ENCODE results near the gene CACNA1C. TPM values are rescaled to one million over a fixed set of nuclear protein-coding genes. Genes with fewer than 3 reads are reported as not detected.

Gene CACNA1C
- total and polyA plus RNA-seq, 2 of the 4 experiments (the other 2 are of a cell fraction) = 1.6 to 2.6 TPM

DNA sequence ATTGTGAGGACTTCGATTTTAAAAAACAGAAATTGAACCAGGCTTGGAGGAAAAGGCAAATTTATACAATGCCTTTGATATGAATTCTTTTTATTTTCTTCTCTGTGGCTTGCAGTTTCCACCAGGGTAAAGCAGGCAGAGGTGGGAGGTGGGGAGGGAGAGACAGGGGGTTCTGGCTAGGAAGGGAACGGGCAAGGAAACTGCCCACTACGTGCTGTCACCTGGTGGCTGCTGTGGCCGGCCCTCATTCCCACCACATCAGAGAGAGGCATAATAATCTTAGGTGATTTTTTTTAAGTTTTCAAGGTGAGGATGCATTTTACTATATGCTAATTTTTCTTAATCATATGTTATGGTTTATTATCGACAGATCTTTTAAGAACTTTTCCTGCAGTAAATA lies 145.8 kb downstream of the CACNA1C start:
- H3K14ac ChIP-seq (replicated peaks; ENCODE audit: low read depth, low read length) = no peak overlapping the region
- no peak overlapping the region for H3K18ac ChIP-seq (ENCODE audit: low read depth, low read length)
- peaks cover 19% of the 10 kb centered on the region; the same call in 1 of the 2 replicates for H3K9me1 ChIP-seq (ENCODE audit: insufficient read depth, low read length)
- no peak overlapping the region for H2AFZ ChIP-seq (replicated peaks; ENCODE audit: low read length, poor library complexity)
- no peak overlapping the region for H3K27ac ChIP-seq (ENCODE audit: insufficient read depth, low read length)
- H4K5ac ChIP-seq (ENCODE audit: low read depth, low read length) = no peak overlapping the region
- no peak overlapping the region for H3K23ac ChIP-seq (ENCODE audit: low read depth, low read length)
- DNase-seq (no peak), ATAC-seq (ENCODE audit: low read depth) (no peak; the same call in 1 of the 2 replicates)
- H2BK120ac ChIP-seq (ENCODE audit: low read depth, low read length) = peak overlapping the region; percentile 16; the same call in 1 of the 2 replicates
- no peaks in the 10 kb centered on the region for H3K36me3 ChIP-seq (ENCODE audit: control insufficient read depth, insufficient read depth, low read length)
- H3K4ac ChIP-seq (ENCODE audit: low read depth, low read length) = peak overlapping the region; percentile 64
- H2BK15ac ChIP-seq (ENCODE audit: low read depth, low read length) = peak overlapping the region; percentile 16; the same call in 1 of the 3 replicates
- no peak overlapping the region for H3K56ac ChIP-seq (ENCODE audit: extremely low read depth, insufficient read depth, low read length)
- intact Hi-C loops (cut with micrococcal nuclease) (no loop called here), in situ Hi-C loops (cut with MboI; ENCODE audit: low sequenced_read_pairs) (no loop called here), dilution Hi-C loops (cut with HindIII; ENCODE audit: low sequenced_read_pairs, unreplicated experiment) (no loop called here)
- H3K4me1 ChIP-seq (ENCODE audit: control insufficient read depth, insufficient read depth, low read length) = peaks cover 11% of the 10 kb centered on the region
- no peak overlapping the region for H3K4me3 ChIP-seq (ENCODE audit: insufficient read depth, low read depth, low read length)
- H3K9ac ChIP-seq (ENCODE audit: low read depth, low read length) = no peak overlapping the region
- BruUV-seq (replicated peaks) = no TSS peak
- no peak overlapping the region for H2BK5ac ChIP-seq (ENCODE audit: low read depth, low read length, poor library complexity, severe bottlenecking)
- TF ChIP-seq MAZ (IDR thresholded peaks at IDR 0.05; ENCODE audit: borderline replicate concordance, low read depth, low read length) = no peak
- TF ChIP-seq POLR2A (IDR thresholded peaks at IDR 0.05; ENCODE audit: low read depth, low read length) = no peak
- no peak for TF ChIP-seq RFX5 (IDR thresholded peaks at IDR 0.05; ENCODE audit: low read depth, low read length)
- TF ChIP-seq, protein P1, sequence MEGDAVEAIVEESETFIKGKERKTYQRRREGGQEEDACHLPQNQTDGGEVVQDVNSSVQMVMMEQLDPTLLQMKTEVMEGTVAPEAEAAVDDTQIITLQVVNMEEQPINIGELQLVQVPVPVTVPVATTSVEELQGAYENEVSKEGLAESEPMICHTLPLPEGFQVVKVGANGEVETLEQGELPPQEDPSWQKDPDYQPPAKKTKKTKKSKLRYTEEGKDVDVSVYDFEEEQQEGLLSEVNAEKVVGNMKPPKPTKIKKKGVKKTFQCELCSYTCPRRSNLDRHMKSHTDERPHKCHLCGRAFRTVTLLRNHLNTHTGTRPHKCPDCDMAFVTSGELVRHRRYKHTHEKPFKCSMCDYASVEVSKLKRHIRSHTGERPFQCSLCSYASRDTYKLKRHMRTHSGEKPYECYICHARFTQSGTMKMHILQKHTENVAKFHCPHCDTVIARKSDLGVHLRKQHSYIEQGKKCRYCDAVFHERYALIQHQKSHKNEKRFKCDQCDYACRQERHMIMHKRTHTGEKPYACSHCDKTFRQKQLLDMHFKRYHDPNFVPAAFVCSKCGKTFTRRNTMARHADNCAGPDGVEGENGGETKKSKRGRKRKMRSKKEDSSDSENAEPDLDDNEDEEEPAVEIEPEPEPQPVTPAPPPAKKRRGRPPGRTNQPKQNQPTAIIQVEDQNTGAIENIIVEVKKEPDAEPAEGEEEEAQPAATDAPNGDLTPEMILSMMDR (conservative IDR thresholded peaks at IDR 0.05; ENCODE audit: low read depth, low read length) = no peak
- TF ChIP-seq, protein P2, sequence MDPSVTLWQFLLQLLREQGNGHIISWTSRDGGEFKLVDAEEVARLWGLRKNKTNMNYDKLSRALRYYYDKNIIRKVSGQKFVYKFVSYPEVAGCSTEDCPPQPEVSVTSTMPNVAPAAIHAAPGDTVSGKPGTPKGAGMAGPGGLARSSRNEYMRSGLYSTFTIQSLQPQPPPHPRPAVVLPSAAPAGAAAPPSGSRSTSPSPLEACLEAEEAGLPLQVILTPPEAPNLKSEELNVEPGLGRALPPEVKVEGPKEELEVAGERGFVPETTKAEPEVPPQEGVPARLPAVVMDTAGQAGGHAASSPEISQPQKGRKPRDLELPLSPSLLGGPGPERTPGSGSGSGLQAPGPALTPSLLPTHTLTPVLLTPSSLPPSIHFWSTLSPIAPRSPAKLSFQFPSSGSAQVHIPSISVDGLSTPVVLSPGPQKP (IDR thresholded peaks at IDR 0.05; ENCODE audit: borderline replicate concordance, low read depth, low read length) = no peak
- TF ChIP-seq, protein P3, sequence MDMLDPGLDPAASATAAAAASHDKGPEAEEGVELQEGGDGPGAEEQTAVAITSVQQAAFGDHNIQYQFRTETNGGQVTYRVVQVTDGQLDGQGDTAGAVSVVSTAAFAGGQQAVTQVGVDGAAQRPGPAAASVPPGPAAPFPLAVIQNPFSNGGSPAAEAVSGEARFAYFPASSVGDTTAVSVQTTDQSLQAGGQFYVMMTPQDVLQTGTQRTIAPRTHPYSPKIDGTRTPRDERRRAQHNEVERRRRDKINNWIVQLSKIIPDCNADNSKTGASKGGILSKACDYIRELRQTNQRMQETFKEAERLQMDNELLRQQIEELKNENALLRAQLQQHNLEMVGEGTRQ (IDR thresholded peaks at IDR 0.05; ENCODE audit: low read depth, low read length) = no peak
- no peak for TF ChIP-seq BHLHE40 (IDR thresholded peaks at IDR 0.05; ENCODE audit: low read depth, low read length)
- TF ChIP-seq FOS (IDR thresholded peaks at IDR 0.05; ENCODE audit: low read depth, low read length) = no peak
- no peak for TF ChIP-seq CHD1 (IDR thresholded peaks at IDR 0.05; ENCODE audit: low read depth, low read length)
- no peak for TF ChIP-seq NFE2L2 (IDR thresholded peaks at IDR 0.05; ENCODE audit: low read depth, low read length)
- TF ChIP-seq MAFK (IDR thresholded peaks at IDR 0.05; ENCODE audit: low read depth, low read length) = no peak
- no peak for TF ChIP-seq RCOR1 (IDR thresholded peaks at IDR 0.05; ENCODE audit: insufficient replicate concordance, low read length)
- no peak for TF ChIP-seq SMC3 (IDR thresholded peaks at IDR 0.05; ENCODE audit: low read depth, low read length)
- TF ChIP-seq MXI1 (IDR thresholded peaks at IDR 0.05; ENCODE audit: borderline replicate concordance, low read depth, low read length) = no peak
- no peaks in the 10 kb centered on the region; the same call in 1 of the 2 replicates for H3K9me3 ChIP-seq (ENCODE audit: control insufficient read depth, insufficient read depth, low read length)
- no peaks in the 10 kb centered on the region for H4K20me1 ChIP-seq (ENCODE audit: insufficient read depth, low read length)
- H3K27me3 ChIP-seq (ENCODE audit: control insufficient read depth, insufficient read depth, low read length) = no peaks in the 10 kb centered on the region
- no peak overlapping the region for H2AK9ac ChIP-seq (replicated peaks; ENCODE audit: low read depth, low read length, poor library complexity)
- H4K8ac ChIP-seq (ENCODE audit: low read depth in 2 of 2, low read length in 2 of 2) = no peak overlapping the region
- ChIA-PET CTCF (no interaction called here), POLR2A (ENCODE audit: unreplicated experiment) (no interaction called here)
- H4K91ac ChIP-seq (ENCODE audit: insufficient read depth, low read depth, low read length) = no peak overlapping the region; the same call in 1 of the 2 replicates
- H2BK20ac ChIP-seq (ENCODE audit: low read depth, low read length) = peak overlapping the region; percentile 81; the same call in 1 of the 2 replicates
- H2AK5ac ChIP-seq (ENCODE audit: low read depth, low read length) = no peak overlapping the region; the same call in 1 of the 2 replicates
- H3K4me2 ChIP-seq (ENCODE audit: low read depth, low read length) = peak overlapping the region; percentile 17; the same call in 1 of the 2 replicates
- no CpG with 5 or more reads among the region's 5 CpGs for WGBS, 2 experiments (ENCODE audit: extremely low coverage in 2 of 2, insufficient read length in 1 of 2)
- peaks cover 0 to 6% of the 10 kb centered on the region in 2 experiments; a peak in 1 of 4 replicates for H3K79me1 ChIP-seq (ENCODE audit: low read depth in 1 of 2, low read length in 2 of 2)

All from IMR-90 (cell line).